ENCODE results near the gene LTA4H. TPM values are rescaled to one million over a fixed set of nuclear protein-coding genes. Genes with fewer than 3 reads are reported as not detected.
"Not testable (repeated sequence)": the region's sequence is repeated elsewhere in the genome, so short reads cannot be mapped to it uniquely, and the experiment has no call there.

LTA4H gene
- total RNA-seq, 1 donor from 2014 or later: 567 TPM

DNA sequence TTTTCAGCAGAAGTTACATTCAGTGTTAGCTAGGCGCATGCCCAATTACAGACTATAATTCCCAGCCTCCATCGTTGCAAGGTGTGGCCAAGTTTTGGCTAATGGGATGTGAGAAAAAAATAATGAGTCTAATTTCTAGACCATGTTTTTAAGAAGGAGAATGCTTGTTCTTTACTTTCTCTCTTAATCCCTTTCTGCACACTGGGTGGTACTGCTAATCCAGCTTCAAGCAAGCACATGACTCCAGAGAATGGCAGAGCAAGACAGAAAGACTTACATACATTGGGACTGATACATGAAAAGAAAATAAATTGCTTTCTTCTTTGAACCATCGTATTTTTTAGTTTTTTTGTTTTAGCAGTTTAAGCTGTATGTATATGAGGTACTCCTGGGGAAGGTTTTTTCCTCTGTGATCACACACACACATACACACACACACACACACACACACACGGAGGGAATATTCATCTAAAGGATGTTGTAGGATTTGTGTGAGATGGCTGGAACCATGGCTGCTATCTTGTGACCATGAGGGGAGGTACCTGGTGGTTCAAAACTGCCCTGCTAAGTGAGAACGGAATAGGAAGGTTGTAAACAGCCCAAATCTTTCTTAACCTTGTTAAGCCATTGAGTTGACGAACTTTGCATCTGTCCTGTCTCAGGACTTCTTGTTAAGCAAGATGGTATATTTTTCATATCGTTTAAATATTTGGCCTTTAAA is 34.3 kb upstream of the LTA4H start:
- Histone ChIP-seq H3K9me3 (no peaks in the 10 kb centered on the region), H3K27ac (no peak overlapping the region), H3K27me3 (ENCODE audit: low read depth) (no peaks in the 10 kb centered on the region), H3K4me1 (peaks cover 2% of the 10 kb centered on the region), H3K36me3 (no peaks in the 10 kb centered on the region), H3K4me3 (no peak overlapping the region)
- no peak for DNase-seq
- ATAC-seq: no peak
- TF ChIP-seq, protein P1, sequence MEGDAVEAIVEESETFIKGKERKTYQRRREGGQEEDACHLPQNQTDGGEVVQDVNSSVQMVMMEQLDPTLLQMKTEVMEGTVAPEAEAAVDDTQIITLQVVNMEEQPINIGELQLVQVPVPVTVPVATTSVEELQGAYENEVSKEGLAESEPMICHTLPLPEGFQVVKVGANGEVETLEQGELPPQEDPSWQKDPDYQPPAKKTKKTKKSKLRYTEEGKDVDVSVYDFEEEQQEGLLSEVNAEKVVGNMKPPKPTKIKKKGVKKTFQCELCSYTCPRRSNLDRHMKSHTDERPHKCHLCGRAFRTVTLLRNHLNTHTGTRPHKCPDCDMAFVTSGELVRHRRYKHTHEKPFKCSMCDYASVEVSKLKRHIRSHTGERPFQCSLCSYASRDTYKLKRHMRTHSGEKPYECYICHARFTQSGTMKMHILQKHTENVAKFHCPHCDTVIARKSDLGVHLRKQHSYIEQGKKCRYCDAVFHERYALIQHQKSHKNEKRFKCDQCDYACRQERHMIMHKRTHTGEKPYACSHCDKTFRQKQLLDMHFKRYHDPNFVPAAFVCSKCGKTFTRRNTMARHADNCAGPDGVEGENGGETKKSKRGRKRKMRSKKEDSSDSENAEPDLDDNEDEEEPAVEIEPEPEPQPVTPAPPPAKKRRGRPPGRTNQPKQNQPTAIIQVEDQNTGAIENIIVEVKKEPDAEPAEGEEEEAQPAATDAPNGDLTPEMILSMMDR (IDR thresholded peaks at IDR 0.05): no peak
- intact Hi-C loops (cut with DNase I): loop anchor here (5.0 kb wide), 1 partner anchor 148 kb away; no protein-coding TSS in a partner anchor

DNA sequence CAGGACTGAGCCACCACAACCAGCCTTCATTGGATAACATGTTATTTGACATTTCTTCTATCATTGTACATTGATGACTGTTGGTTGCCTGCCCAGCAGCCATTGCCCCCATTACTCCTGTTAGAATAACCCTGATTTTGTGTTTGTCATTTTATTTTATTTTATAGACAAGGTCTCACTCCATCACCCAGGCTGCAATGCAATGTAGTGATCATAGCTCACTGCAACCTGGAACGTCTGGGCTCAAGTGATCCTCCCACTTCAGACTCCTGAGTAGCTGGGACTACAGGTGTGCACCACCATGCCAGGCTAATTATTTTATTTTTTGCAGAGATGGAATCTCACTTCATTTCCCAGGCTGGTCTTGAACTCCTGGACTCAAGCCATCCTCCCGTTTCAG is 33.2 kb upstream of the LTA4H start:
- Histone ChIP-seq H3K4me3 (no peak overlapping the region), H3K27ac (no peak overlapping the region), H3K9me3 (no peaks in the 10 kb centered on the region), H3K36me3 (no peaks in the 10 kb centered on the region), H3K4me1 (peaks cover 12% of the 10 kb centered on the region), H3K27me3 (ENCODE audit: low read depth) (no peaks in the 10 kb centered on the region)
- intact Hi-C loops (cut with DNase I): loop anchor here (5.0 kb wide), 1 partner anchor 149 kb away; no protein-coding TSS in a partner anchor
- TF ChIP-seq, protein P1 (IDR thresholded peaks at IDR 0.05): no peak
- ATAC-seq (no peak), DNase-seq (no peak)

DNA sequence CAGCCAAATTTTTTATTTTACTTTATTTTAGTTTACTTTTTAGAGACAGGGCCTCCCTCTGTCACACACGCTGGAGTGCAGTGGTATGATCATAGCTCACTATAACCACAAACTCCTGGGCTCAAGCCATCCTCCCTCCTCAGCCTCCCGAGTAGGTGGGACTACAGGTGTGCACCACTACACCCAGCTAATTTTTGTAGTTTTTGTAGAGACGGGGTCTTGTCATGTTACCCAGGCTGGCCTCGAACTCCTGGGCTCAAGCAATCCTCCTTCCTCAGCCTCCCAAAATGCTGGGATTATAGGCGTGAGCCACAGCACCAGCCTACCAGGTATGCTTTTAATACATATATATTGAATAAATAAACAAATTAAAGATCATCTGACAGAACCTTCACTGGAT is 32.7 kb upstream of the LTA4H start:
- Histone ChIP-seq H3K4me3 (no peak overlapping the region), H3K4me1 (peaks cover 12% of the 10 kb centered on the region), H3K27ac (no peak overlapping the region), H3K36me3 (no peaks in the 10 kb centered on the region), H3K9me3 (no peaks in the 10 kb centered on the region), H3K27me3 (ENCODE audit: low read depth) (no peaks in the 10 kb centered on the region)
- no peak for DNase-seq
- intact Hi-C loops (cut with DNase I): loop anchor here (5.0 kb wide), 1 partner anchor 149 kb away; no protein-coding TSS in a partner anchor
- no peak for ATAC-seq
- TF ChIP-seq, protein P1 (IDR thresholded peaks at IDR 0.05): no peak

DNA sequence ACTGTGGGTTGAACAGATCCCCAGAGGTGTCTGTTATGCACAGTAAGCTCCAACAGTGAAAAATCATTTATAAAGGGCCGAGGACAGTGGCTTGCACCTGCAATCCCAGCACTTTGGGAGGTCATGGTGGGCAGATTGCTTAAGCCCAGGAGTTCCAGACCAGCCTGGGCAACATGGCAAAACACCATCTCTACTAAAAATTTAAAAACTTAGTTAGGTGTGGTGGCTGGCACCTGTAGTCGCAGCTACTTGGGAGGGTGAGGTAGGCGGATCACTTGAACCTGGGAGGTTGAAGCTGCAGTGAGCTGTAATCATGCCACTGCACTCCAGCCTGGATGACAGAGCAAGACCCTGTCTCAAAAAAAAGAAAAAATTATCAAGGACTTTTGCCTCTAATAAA is 30.4 kb upstream of the LTA4H start:
- H3K9me3 ChIP-seq; H3K27ac ChIP-seq; DNase-seq; ATAC-seq; H3K27me3 ChIP-seq (ENCODE audit: low read depth); H3K4me3 ChIP-seq; H3K36me3 ChIP-seq: not testable (repeated sequence)
- intact Hi-C loops (cut with DNase I): loop anchor here (5.0 kb wide), 1 partner anchor 152 kb away; no protein-coding TSS in a partner anchor
- peaks cover 21% of the 10 kb centered on the region for H3K4me1 ChIP-seq

DNA sequence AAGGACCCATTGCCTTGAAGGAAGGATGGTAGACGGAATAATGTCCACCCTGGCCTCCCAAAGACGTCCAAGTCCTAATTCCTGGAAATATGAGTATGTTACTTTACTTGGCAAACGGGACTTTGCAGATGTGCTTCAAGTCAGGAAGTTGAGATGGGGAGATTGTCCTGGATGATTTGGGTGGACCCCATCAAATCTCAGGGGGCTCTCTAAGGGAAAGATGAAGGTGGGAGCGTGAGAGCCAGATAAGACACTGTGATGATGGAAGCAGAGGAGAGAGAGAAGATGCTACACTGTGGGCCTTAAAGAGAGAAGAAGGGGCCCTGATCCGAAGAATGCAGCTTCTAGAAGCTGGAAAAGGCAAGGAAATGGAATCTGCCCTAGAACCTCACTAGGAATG is 29.6 kb upstream of the LTA4H start:
- no peak for ATAC-seq

More for the DNA sequence above, 29.6 kb upstream of the LTA4H start:
- Histone ChIP-seq H3K36me3 (no peaks in the 10 kb centered on the region), H3K9me3 (no peaks in the 10 kb centered on the region), H3K4me3 (no peak overlapping the region), H3K27ac (no peak overlapping the region), H3K4me1 (peaks cover 21% of the 10 kb centered on the region), H3K27me3 (ENCODE audit: low read depth) (no peaks in the 10 kb centered on the region)
- no peak for DNase-seq
- TF ChIP-seq, protein P1 (IDR thresholded peaks at IDR 0.05): no peak
- intact Hi-C loops (cut with DNase I): loop anchor here (5.0 kb wide), 2 partner anchors 152 to 447 kb away; no protein-coding TSS in a partner anchor
